ENCODE results near the gene KLF15. TPM values are rescaled to one million over a fixed set of nuclear protein-coding genes. Genes with fewer than 3 reads are reported as not detected.

Gene KLF15
- total RNA-seq, 1 donor from 2014 or later = 5.7 TPM

- Mint-ChIP-seq H3K4me3 (ENCODE audit: unreplicated experiment) (no peak within 1 kb of the TSS), H3K4me1 (ENCODE audit: unreplicated experiment) (peaks cover 3% of the 10 kb centered on the region), H3K36me3 (ENCODE audit: unreplicated experiment) (no peaks in the 10 kb centered on the region), H3K9me3 (ENCODE audit: unreplicated experiment) (no peaks in the 10 kb centered on the region), H3K27me3 (ENCODE audit: unreplicated experiment) (peaks cover 53% of the 10 kb centered on the region), H3K27ac (ENCODE audit: unreplicated experiment) (no peak within 1 kb of the TSS)
- DNase-seq (ENCODE audit: extremely low spot score, unreplicated experiment) = no peak
- TF ChIP-seq CTCF (IDR thresholded peaks at IDR 0.05) = no peak
Measured at GRCh38 chr3:126394179-126394976, 37.2 kb upstream of the KLF15 start, which contains the start of gene CFAP100. Gene CFAP100, plus strand, starts transcription at chr3:126394909. Its CDS starts 1,092 bp downstream, at chr3:126396001.

GRCh38 chr3:126393563-126393962, 36.4 kb upstream of the KLF15 start:
- peaks cover 53% of the 10 kb centered on the region for H3K27me3 Mint-ChIP-seq (ENCODE audit: unreplicated experiment)
- DNase-seq (ENCODE audit: extremely low spot score, unreplicated experiment) = no peak
- H3K9me3 Mint-ChIP-seq (ENCODE audit: unreplicated experiment) = no peaks in the 10 kb centered on the region
- no peak overlapping the region for H3K27ac Mint-ChIP-seq (ENCODE audit: unreplicated experiment)
- no peak for TF ChIP-seq CTCF (IDR thresholded peaks at IDR 0.05)
- no peaks in the 10 kb centered on the region for H3K36me3 Mint-ChIP-seq (ENCODE audit: unreplicated experiment)
- no peak overlapping the region for H3K4me3 Mint-ChIP-seq (ENCODE audit: unreplicated experiment)
- peaks cover 3% of the 10 kb centered on the region for H3K4me1 Mint-ChIP-seq (ENCODE audit: unreplicated experiment)

GRCh38 chr3:126392246-126392645, 35.0 kb upstream of the KLF15 start:
- Mint-ChIP-seq H3K27me3 (ENCODE audit: unreplicated experiment) (peaks cover 53% of the 10 kb centered on the region), H3K27ac (ENCODE audit: unreplicated experiment) (no peak overlapping the region), H3K9me3 (ENCODE audit: unreplicated experiment) (no peaks in the 10 kb centered on the region), H3K4me1 (ENCODE audit: unreplicated experiment) (peaks cover 3% of the 10 kb centered on the region), H3K4me3 (ENCODE audit: unreplicated experiment) (no peak overlapping the region), H3K36me3 (ENCODE audit: unreplicated experiment) (no peaks in the 10 kb centered on the region)
- DNase-seq (ENCODE audit: extremely low spot score, unreplicated experiment) = no peak
- TF ChIP-seq CTCF (IDR thresholded peaks at IDR 0.05) = no peak

- no peak overlapping the region for H3K4me3 Mint-ChIP-seq (ENCODE audit: unreplicated experiment)
- no peak for TF ChIP-seq CTCF (IDR thresholded peaks at IDR 0.05)
- H3K27me3 Mint-ChIP-seq (ENCODE audit: unreplicated experiment) = peaks cover 53% of the 10 kb centered on the region
- H3K36me3 Mint-ChIP-seq (ENCODE audit: unreplicated experiment) = no peaks in the 10 kb centered on the region
- peaks cover 3% of the 10 kb centered on the region for H3K4me1 Mint-ChIP-seq (ENCODE audit: unreplicated experiment)
- no peak for DNase-seq (ENCODE audit: extremely low spot score, unreplicated experiment)
- H3K27ac Mint-ChIP-seq (ENCODE audit: unreplicated experiment) = no peak overlapping the region
- H3K9me3 Mint-ChIP-seq (ENCODE audit: unreplicated experiment) = no peaks in the 10 kb centered on the region
Measured at GRCh38 chr3:126391631-126392030, 34.4 kb upstream of the KLF15 start.

GRCh38 chr3:126390751-126391150, 33.5 kb upstream of the KLF15 start:
- no peak for TF ChIP-seq CTCF (IDR thresholded peaks at IDR 0.05)
- H3K4me3 Mint-ChIP-seq (ENCODE audit: unreplicated experiment) = no peak overlapping the region
- H3K4me1 Mint-ChIP-seq (ENCODE audit: unreplicated experiment) = peaks cover 3% of the 10 kb centered on the region
- no peaks in the 10 kb centered on the region for H3K36me3 Mint-ChIP-seq (ENCODE audit: unreplicated experiment)
- no peak overlapping the region for H3K27ac Mint-ChIP-seq (ENCODE audit: unreplicated experiment)
- peaks cover 53% of the 10 kb centered on the region for H3K27me3 Mint-ChIP-seq (ENCODE audit: unreplicated experiment)
- DNase-seq (ENCODE audit: extremely low spot score, unreplicated experiment) = no peak
- H3K9me3 Mint-ChIP-seq (ENCODE audit: unreplicated experiment) = no peaks in the 10 kb centered on the region
